GM10248 (cell line): ENCODE data around the gene RPL10.

Experiments used
- CTCF ChIA-PET: fragments of 300-600 bp; sonication (Branson Sonifier 250); formaldehyde crosslinking; extraction: SDS; loops from one replicate; lab custom pipeline; 2021; ENCODE audit warnings: antibody characterized with exemption; lab: Yijun Ruan, JAX
- POLR2A ChIA-PET: fragments of 350-650 bp; sonication (Branson Sonifier 250); formaldehyde crosslinking; extraction: SDS; loops from one replicate; lab custom pipeline; 2020; ENCODE audit warnings: antibody characterized with exemption; lab: Yijun Ruan, JAX
- DNase-seq: peaks from one replicate; pipeline ENCODE4 v3.0.0; 2012; ENCODE audit errors: extremely low spot score
- TF ChIP-seq, protein P1 (sequence below): IDR thresholded peaks from 2 replicates; pipeline ENCODE4 v1.5.1; 2012; ENCODE audit warnings: mild to moderate bottlenecking, low read depth; ENCODE audit errors: extremely low read depth, missing control alignments, control extremely low read depth

The RPL10 gene

DNA sequence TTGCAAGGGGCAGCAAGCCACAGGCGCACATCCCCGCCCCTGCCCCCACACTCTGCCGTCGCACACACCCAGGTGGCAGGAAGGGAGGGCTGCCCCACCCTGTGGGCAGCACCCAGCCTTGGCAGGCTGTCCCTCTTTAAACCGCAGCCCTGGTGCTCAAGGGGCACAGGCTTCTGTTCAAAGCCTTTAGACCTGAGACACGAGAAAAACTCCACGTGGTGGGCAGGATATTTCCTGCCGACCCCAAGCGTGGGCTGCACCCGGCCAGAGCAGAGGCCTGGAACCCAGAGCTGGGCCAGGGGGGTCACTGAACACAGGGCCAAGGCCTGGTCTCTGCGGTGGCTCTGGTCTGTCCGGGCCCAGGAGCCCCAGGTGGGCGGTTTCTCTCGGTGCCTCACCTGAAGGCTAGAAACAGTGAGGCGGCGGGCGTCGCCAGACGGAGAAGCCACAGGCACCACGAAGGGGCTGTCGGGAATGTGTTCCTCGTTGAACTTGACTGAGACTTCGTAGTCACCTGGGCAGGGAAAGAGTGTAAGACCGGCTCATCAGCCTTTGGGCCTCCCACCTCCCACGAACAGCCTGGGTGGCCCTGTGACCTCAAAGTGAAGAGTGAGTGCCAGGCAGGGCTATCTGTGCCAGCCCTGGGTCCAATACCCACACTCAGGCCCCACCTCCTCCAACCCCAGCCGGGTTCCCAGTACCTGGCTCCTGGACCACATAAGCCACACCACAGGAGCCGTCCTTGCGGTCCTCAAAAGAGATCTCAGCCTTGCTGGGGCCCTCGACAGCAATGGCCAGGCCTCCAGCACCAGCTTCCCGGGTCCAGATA is 46.8 kb upstream of the RPL10 start:
- CTCF ChIA-PET: no interaction called here
- TF ChIP-seq, protein P1, sequence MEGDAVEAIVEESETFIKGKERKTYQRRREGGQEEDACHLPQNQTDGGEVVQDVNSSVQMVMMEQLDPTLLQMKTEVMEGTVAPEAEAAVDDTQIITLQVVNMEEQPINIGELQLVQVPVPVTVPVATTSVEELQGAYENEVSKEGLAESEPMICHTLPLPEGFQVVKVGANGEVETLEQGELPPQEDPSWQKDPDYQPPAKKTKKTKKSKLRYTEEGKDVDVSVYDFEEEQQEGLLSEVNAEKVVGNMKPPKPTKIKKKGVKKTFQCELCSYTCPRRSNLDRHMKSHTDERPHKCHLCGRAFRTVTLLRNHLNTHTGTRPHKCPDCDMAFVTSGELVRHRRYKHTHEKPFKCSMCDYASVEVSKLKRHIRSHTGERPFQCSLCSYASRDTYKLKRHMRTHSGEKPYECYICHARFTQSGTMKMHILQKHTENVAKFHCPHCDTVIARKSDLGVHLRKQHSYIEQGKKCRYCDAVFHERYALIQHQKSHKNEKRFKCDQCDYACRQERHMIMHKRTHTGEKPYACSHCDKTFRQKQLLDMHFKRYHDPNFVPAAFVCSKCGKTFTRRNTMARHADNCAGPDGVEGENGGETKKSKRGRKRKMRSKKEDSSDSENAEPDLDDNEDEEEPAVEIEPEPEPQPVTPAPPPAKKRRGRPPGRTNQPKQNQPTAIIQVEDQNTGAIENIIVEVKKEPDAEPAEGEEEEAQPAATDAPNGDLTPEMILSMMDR: no peak
- DNase-seq: no peak
- POLR2A ChIA-PET: no interaction called here

DNA sequence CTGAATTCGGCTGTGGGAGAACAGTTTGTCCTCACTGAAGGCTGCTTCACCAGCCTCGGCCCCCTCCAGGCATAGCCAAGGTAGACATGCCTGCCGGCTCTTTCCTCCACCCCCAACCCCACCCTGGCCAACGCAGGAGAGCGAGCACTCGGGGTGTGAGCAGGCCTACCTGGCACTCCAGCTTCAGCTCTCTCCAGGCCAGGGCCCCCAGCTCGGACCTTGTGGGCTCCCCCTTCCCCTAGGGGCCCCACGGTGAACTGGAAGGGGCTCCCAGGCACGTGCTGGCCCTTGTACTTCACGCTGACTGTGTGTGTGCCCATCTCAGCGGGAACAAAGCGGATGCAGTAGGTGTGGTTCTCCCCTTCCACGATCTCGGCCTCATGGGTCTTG is 46.2 kb upstream of the RPL10 start:
- DNase-seq: no peak
- CTCF ChIA-PET: no interaction called here
- TF ChIP-seq, protein P1: no peak
- POLR2A ChIA-PET: no interaction called here

DNA sequence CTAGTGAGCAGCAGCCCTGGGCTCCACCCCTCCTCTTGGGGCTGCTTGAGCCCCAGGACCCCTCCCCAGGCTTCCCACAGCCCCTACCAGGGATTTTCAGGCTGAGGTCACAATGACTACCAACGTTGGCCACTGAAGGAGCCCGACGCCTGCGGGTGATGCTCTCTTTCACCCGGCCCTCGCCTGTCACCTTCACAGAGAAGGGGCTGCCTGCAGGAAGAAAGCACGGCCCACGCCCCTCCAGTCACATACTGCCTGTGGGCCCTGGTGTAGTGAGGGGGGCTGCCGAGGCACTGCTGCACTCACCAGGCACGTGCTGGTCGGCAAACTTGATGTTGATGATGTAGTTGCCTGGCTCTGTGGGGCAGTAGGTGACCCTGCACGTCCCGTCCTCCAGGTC is 45.7 kb upstream of the RPL10 start:
- no peak for DNase-seq
- ChIA-PET POLR2A (no interaction called here), CTCF (no interaction called here)
- TF ChIP-seq, protein P1: no peak

DNA sequence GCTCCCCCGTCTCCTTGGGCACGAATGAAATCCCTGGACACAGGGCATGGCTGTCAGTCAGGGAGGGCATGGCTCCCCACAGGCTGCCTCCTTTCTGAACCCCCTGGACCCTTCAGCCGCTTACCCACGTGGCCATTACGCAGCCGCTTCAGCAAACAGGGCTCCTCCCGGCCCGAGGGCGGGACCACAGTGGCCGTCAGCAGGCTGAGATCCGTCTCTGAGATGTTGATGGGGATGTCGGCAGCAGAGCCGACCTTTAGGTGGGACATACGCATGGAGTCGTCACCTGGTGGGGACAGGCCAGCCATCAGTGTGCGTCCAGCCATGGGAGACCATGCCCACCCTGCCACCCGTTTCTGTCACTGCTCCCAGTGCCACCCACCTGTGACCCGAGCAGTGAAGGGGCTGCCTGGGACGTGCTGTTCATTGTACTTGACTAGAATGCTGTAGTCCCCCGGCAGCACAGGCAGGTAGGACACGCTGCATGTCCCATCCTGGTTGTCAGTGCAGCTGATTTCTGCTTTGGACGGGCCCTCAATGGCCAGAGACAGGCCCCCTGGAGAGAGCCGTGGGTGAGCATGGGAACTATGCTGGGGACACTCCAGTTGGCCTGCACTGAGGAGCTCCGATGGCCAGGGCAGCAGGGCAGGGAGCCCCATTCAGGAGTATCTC is 44.9 kb upstream of the RPL10 start:
- CTCF ChIA-PET: no interaction called here
- POLR2A ChIA-PET: no interaction called here
- DNase-seq: no peak
- TF ChIP-seq, protein P1: no peak

DNA sequence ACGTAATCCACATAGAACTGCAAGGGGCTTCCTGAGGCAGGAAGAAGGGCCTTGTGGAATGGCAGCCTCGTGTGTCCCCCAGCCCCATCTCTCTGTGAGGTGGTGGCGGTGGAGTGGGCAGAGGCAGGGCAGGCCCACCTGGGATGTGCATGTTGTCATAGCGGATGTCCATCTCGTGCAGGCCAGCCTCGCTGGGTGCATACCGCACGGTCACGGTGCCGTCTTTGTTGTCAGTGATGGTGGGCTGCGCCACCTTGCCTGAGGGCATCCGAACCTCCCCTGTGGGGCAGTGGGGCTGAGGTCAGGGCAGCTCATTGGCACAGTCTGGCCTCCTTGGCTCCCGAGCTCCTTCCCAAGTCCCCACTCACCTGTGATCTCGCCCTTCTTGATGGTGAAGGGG is 44.2 kb upstream of the RPL10 start:
- no peak for DNase-seq
- TF ChIP-seq, protein P1: no peak
- POLR2A ChIA-PET: no interaction called here
- CTCF ChIA-PET: no interaction called here

DNA sequence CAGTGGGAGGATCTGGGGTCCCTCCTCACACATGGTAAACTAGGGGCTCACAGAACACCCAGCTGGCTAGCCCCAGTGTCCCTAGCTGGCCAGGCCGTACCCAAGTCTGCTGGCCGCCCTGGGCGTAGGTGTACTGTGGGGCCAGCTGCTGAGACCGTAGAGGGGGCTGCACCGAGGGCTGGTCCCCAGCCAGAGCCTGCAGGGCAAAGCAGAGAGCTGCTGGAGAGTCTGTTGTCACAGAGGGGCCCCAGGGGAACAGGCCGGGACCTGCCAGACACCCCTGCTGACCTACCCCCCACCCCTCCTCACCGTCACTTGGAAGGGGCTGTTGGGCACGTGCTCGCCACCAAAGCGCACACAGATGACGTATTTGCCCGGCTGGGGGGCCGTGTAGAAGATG is 43.7 kb upstream of the RPL10 start:
- CTCF ChIA-PET: no interaction called here

More for the DNA sequence above, 43.7 kb upstream of the RPL10 start:
- TF ChIP-seq, protein P1: no peak
- no peak for DNase-seq
- POLR2A ChIA-PET: no interaction called here
